HepG2 (cell line): ENCODE results near the gene GALNT8. TPM values are rescaled to one million over a fixed set of nuclear protein-coding genes. Genes with fewer than 3 reads are reported as not detected.

Experiments used
- ATAC-seq: fragments of 200-7000 bp; cut with Tn5 transposase; 3 replicates; pipeline ENCODE4 v1.9.1; 2020; ENCODE audit warnings: mild to moderate bottlenecking, moderate library complexity
- BruUV-seq: library from RNA; stranded (reverse); fragments of 400-500 nt; replicated peaks from 2 replicates; lab custom pipeline; 2021; lab: Mats Ljungman, UMichigan
- CTCF ChIA-PET: fragments of 300-600 bp; formaldehyde crosslinking; extraction: SDS; loops from one replicate; lab custom pipeline; 2021; ENCODE audit warnings: low total read pairs, inconsistent platforms, low intra/inter-chr PET ratio; lab: Yijun Ruan, JAX
- POLR2A ChIA-PET: fragments of 350-600 bp; sonication (Branson Sonifier 250); formaldehyde crosslinking; loops from one replicate; lab custom pipeline; 2020; ENCODE audit warnings: antibody characterized with exemption, inconsistent platforms; lab: Yijun Ruan, JAX
- DNase-seq: peaks from one replicate; pipeline ENCODE4 v3.0.0-alpha.2; 2015; ENCODE audit warnings: low spot score
- FAIRE-seq: peaks from 3 replicates; lab custom pipeline; 2011; peaks lifted over from hg19 to GRCh38; lab: Jason Lieb, UNC
- H2AFZ ChIP-seq: one replicate; pipeline ENCODE4 v1.6.1; 2011; ENCODE audit warnings: low read length, inconsistent platforms
- H3K27ac ChIP-seq: fragments of 300-600 bp; 3 replicates; pipeline ENCODE4 v1.8.0; 2011; ENCODE audit warnings: mixed run types, mild to moderate bottlenecking, mixed read lengths, low read length, inconsistent platforms; ENCODE audit not compliant: insufficient read depth; ENCODE audit errors: extremely low read length
- H3K27me3 ChIP-seq, 2 experiments: fragments of 200-600 bp in 1 of 2; 2 replicates in 1 of 2; 3 replicates in 1 of 2; pipeline versions ENCODE4 v1.6.0 to v1.8.0; 2011; ENCODE audit warnings: low read length in 2 of 2, mild to moderate bottlenecking in 2 of 2, moderate library complexity in 2 of 2, inconsistent platforms in 1 of 2; ENCODE audit not compliant: insufficient read depth in 2 of 2, control insufficient read depth in 1 of 2
- H3K36me3 ChIP-seq, 2 experiments: fragments of 200-600 bp in 1 of 2; replicated peaks in 1 of 2; 2 replicates in 1 of 2; 3 replicates in 1 of 2; pipeline versions ENCODE4 v1.5.1 to v1.8.0; 2011; ENCODE audit warnings: low read length in 2 of 2, inconsistent platforms in 1 of 2; ENCODE audit not compliant: insufficient read depth in 2 of 2, control insufficient read depth in 1 of 2
- H3K4me1 ChIP-seq: 2 replicates; pipeline ENCODE4 v1.5.1; 2012; ENCODE audit warnings: low read length, inconsistent platforms; ENCODE audit not compliant: insufficient read depth
- H3K4me2 ChIP-seq: 2 replicates; pipeline ENCODE4 v1.6.0; 2011; ENCODE audit warnings: low read depth, low read length, inconsistent platforms
- H3K4me3 ChIP-seq, 3 experiments: fragments of 200-600 bp in 1 of 3; sonication (generic), shearing (Covaris generic) in 1 of 3; replicated peaks in 1 of 3; 2 replicates each; pipeline ENCODE4 v1.5.1; 2011 to 2016; ENCODE audit warnings: low read length in 3 of 3, inconsistent platforms in 2 of 3, low read depth in 2 of 3, mild to moderate bottlenecking in 2 of 3, control low read depth in 1 of 3, mixed read lengths in 1 of 3; ENCODE audit not compliant: insufficient read depth in 1 of 3
- H3K79me2 ChIP-seq: one replicate; pipeline ENCODE4 v1.6.1; 2011; ENCODE audit warnings: low read length, inconsistent platforms; ENCODE audit not compliant: insufficient read depth
- H3K9ac ChIP-seq: 2 replicates; pipeline ENCODE4 v1.6.0; 2011; ENCODE audit warnings: mild to moderate bottlenecking, low read depth, low read length, inconsistent platforms; ENCODE audit not compliant: insufficient read depth
- H3K9me3 ChIP-seq: 2 replicates; pipeline ENCODE4 v1.5.1; 2012; ENCODE audit warnings: mild to moderate bottlenecking, low read length
- H4K20me1 ChIP-seq: 2 replicates; pipeline ENCODE4 v1.6.0; 2011; ENCODE audit warnings: inconsistent platforms, mild to moderate bottlenecking, low read length, moderate library complexity; ENCODE audit not compliant: insufficient read depth
- ARID2 ChIP-seq: sonication (generic); formaldehyde crosslinking; IDR thresholded peaks from 2 replicates; pipeline ENCODE4 v1.8.1; 2022; ENCODE audit warnings: mild to moderate bottlenecking, missing genetic modification reagents, borderline replicate concordance
- CBX5 ChIP-seq: sonication (generic); formaldehyde crosslinking; IDR thresholded peaks from 2 replicates; pipeline ENCODE4 v1.4.0; 2020; ENCODE audit warnings: missing genetic modification reagents, borderline replicate concordance
- ERF ChIP-seq: IDR thresholded peaks from 2 replicates; pipeline ENCODE4 v1.6.1; 2018; ENCODE audit warnings: missing biosample characterization, missing genetic modification reagents
- IRX3 ChIP-seq: sonication (generic); formaldehyde crosslinking; IDR thresholded peaks from 2 replicates; pipeline ENCODE4 v1.8.1; 2023; ENCODE audit warnings: mild to moderate bottlenecking, low read depth, missing genetic modification reagents, borderline replicate concordance
- MED8 ChIP-seq: sonication (generic); formaldehyde crosslinking; IDR thresholded peaks from 2 replicates; pipeline ENCODE4 v1.8.1; 2023; ENCODE audit warnings: mild to moderate bottlenecking, missing genetic modification reagents; ENCODE audit not compliant: insufficient replicate concordance
- RAD21 ChIP-seq: fragments of 450-650 bp; formaldehyde crosslinking; IDR thresholded peaks from 2 replicates; pipeline ENCODE4 v1.5.0; 2020; ENCODE audit warnings: mild to moderate bottlenecking
- TAF15 ChIP-seq: fragments of 200-400 bp; formaldehyde crosslinking; IDR thresholded peaks from one replicate; pipeline ENCODE4 v1.6.1; 2018; ENCODE audit warnings: mild to moderate bottlenecking, low read depth, low read length; ENCODE audit not compliant: poor library complexity, severe bottlenecking
- ZNF441 ChIP-seq: sonication (generic); formaldehyde crosslinking; IDR thresholded peaks from 2 replicates; pipeline ENCODE4 v1.7.0; 2021; ENCODE audit warnings: missing genetic modification reagents, borderline replicate concordance
- ZNF780A ChIP-seq: sonication (generic); formaldehyde crosslinking; IDR thresholded peaks from 2 replicates; pipeline ENCODE4 v1.8.0; 2022; ENCODE audit warnings: mild to moderate bottlenecking, missing genetic modification reagents, moderate library complexity
- ZNF788 ChIP-seq: sonication (generic); formaldehyde crosslinking; IDR thresholded peaks from 2 replicates; pipeline ENCODE4 v1.5.0; 2020; ENCODE audit warnings: mild to moderate bottlenecking, missing genetic modification reagents, borderline replicate concordance
- WGBS: methylation state at CpG from one replicate; pipeline ENCODE4 v1.1.6; 2017; ENCODE audit warnings: low lambda C conversion rate; 5-methylcytosine and 5-hydroxymethylcytosine counted together
- in situ Hi-C: cut with HindIII; loops from 2 replicates; pipeline ENCODE4 v1.10.0; 2017; ENCODE audit warnings: low pct_unique_long_range_greater_than_20kb; ENCODE audit not compliant: extremely low pct_ligation_motif_present
- intact Hi-C: fragments of 100-400 bp; cut with micrococcal nuclease; formaldehyde crosslinking; loops from one replicate; pipeline ENCODE4 v1.10.0; 2022; ENCODE audit not compliant: unreplicated experiment
- polyA plus RNA-seq, 8 experiments: library from polyadenylated mRNA; depleted of rRNA in 3 of 8; stranded (reverse) in 7 of 8; unstranded in 1 of 8; fragments of >200 nt; fragmentation: Illumina TruSeq in 4 of 8; extraction: Trizol in 4 of 8; gene quantifications; 2 replicates each; pipeline versions ENCODE4 v1.2.1 to v1.2.3, GENCODE V29; 2011 to 2016; ENCODE audit warnings: low read depth in 4 of 8, missing spikeins in 1 of 8, mixed read lengths in 1 of 8; ENCODE audit not compliant: insufficient read depth in 1 of 8
- total RNA-seq, 5 experiments: library from RNA; depleted of rRNA; stranded (reverse); fragments of >200 nt; fragmentation: Illumina TruSeq; extraction: Trizol; gene quantifications; 2 replicates each; pipeline ENCODE4 v1.2.3, GENCODE V29; 2016; ENCODE audit warnings: low read depth in 1 of 5
- TF ChIP-seq, protein P1 (sequence below): sonication (generic); formaldehyde crosslinking; IDR thresholded peaks from 2 replicates; pipeline ENCODE4 v1.4.0; 2020; ENCODE audit warnings: missing genetic modification reagents, borderline replicate concordance
- TF ChIP-seq, protein P2 (sequence below), 2 experiments: IDR thresholded peaks; 2 replicates each; pipeline ENCODE4 v1.6.1; 2011 to 2012; ENCODE audit warnings: low read length in 2 of 2, borderline replicate concordance in 1 of 2, low read depth in 1 of 2, mild to moderate bottlenecking in 1 of 2, moderate library complexity in 1 of 2
- TF ChIP-seq, protein P3 (sequence below): IDR thresholded peaks from 2 replicates; pipeline ENCODE4 v1.6.1; 2016; ENCODE audit warnings: missing biosample characterization, missing genetic modification reagents, low read depth

Gene GALNT8
- total and polyA plus RNA-seq, 2 of the 13 experiments (the other 11 are each of a cell fraction or from before 2014, with no cell fraction given), result 0.45 TPM; not detected in 1

DNA sequence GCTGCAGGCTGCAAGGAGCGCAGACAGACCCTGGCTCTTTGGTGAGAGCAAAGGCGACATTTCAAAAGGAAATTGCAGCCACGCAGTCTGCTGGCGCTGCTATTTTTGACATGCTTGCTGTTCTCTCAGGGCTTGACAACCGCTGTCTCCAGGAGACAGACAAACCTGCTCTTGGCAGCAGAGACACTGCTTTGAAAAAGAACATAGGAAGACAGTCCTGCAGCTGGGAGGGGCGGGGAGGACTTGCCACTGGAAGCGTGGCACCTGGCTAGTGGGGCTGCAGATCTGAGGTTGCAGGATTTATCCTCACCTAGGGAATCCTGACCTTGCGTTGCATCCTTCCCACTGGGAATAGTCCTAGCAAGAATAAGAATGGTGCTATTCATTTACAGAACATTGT, 97.7 kb downstream of the GALNT8 start (continued):
- TF ChIP-seq, protein P1, sequence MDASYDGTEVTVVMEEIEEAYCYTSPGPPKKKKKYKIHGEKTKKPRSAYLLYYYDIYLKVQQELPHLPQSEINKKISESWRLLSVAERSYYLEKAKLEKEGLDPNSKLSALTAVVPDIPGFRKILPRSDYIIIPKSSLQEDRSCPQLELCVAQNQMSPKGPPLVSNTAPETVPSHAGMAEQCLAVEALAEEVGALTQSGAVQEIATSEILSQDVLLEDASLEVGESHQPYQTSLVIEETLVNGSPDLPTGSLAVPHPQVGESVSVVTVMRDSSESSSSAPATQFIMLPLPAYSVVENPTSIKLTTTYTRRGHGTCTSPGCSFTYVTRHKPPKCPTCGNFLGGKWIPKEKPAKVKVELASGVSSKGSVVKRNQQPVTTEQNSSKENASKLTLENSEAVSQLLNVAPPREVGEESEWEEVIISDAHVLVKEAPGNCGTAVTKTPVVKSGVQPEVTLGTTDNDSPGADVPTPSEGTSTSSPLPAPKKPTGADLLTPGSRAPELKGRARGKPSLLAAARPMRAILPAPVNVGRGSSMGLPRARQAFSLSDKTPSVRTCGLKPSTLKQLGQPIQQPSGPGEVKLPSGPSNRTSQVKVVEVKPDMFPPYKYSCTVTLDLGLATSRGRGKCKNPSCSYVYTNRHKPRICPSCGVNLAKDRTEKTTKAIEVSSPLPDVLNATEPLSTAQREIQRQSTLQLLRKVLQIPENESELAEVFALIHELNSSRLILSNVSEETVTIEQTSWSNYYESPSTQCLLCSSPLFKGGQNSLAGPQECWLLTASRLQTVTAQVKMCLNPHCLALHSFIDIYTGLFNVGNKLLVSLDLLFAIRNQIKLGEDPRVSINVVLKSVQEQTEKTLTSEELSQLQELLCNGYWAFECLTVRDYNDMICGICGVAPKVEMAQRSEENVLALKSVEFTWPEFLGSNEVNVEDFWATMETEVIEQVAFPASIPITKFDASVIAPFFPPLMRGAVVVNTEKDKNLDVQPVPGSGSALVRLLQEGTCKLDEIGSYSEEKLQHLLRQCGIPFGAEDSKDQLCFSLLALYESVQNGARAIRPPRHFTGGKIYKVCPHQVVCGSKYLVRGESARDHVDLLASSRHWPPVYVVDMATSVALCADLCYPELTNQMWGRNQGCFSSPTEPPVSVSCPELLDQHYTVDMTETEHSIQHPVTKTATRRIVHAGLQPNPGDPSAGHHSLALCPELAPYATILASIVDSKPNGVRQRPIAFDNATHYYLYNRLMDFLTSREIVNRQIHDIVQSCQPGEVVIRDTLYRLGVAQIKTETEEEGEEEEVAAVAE (CRISPR knock-in tag), result no peak
- TF ChIP-seq, protein P2, sequence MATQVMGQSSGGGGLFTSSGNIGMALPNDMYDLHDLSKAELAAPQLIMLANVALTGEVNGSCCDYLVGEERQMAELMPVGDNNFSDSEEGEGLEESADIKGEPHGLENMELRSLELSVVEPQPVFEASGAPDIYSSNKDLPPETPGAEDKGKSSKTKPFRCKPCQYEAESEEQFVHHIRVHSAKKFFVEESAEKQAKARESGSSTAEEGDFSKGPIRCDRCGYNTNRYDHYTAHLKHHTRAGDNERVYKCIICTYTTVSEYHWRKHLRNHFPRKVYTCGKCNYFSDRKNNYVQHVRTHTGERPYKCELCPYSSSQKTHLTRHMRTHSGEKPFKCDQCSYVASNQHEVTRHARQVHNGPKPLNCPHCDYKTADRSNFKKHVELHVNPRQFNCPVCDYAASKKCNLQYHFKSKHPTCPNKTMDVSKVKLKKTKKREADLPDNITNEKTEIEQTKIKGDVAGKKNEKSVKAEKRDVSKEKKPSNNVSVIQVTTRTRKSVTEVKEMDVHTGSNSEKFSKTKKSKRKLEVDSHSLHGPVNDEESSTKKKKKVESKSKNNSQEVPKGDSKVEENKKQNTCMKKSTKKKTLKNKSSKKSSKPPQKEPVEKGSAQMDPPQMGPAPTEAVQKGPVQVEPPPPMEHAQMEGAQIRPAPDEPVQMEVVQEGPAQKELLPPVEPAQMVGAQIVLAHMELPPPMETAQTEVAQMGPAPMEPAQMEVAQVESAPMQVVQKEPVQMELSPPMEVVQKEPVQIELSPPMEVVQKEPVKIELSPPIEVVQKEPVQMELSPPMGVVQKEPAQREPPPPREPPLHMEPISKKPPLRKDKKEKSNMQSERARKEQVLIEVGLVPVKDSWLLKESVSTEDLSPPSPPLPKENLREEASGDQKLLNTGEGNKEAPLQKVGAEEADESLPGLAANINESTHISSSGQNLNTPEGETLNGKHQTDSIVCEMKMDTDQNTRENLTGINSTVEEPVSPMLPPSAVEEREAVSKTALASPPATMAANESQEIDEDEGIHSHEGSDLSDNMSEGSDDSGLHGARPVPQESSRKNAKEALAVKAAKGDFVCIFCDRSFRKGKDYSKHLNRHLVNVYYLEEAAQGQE (IDR thresholded peaks at IDR 0.05; ENCODE audit: borderline replicate concordance in 1 of 2, low read depth in 1 of 2, low read length in 2 of 2), result no peak

DNA sequence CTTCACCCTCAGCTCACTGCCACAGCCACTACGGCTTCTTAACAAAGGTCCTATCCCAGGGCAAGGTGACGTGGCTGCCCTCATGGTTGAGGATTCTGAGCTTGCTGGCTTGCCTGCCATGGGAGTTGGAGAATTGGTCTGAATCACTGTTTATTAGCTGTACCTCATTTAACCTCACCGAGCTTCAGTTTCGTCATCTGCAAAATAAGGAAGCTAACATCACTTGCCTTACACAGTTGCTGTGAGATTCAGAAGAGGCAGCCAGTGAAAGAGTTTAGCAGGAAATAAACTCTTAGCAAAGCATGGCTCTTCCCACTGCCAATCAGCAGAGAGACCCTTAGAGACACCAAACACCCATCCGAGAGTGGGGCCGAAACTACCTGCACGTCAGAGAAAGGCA, 99.5 kb downstream of the GALNT8 start:
- Histone ChIP-seq H3K9me3 (no peaks in the 10 kb centered on the region), H3K79me2 (no peaks in the 10 kb centered on the region), H3K4me3 (no peak overlapping the region), H3K27ac (no peak overlapping the region), H3K36me3 (no peaks in the 10 kb centered on the region), H2AFZ (no peak overlapping the region), H3K4me2 (no peak overlapping the region), H3K4me1 (no peaks in the 10 kb centered on the region), H3K9ac (no peak overlapping the region), H4K20me1 (no peaks in the 10 kb centered on the region), H3K27me3 (peaks cover 4 to 29% of the 10 kb centered on the region in 2 experiments; a peak in 4 of 5 replicates)
- no peak for ATAC-seq
- WGBS, result 1% methylated on average over 6 of the region's 7 CpGs
- no peak for DNase-seq
- POLR2A ChIA-PET, result no interaction called here
- intact Hi-C loops (no loop called here), in situ Hi-C loops (no loop called here)
- FAIRE-seq, result no peak
- CTCF ChIA-PET, result no interaction called here
- BruUV-seq, result no TSS peak
- TF ChIP-seq ARID2 (CRISPR knock-in tag) (no peak), ERF (CRISPR knock-in tag) (no peak), TAF15 (no peak), ZNF788 (no peak), ZNF780A (no peak), IRX3 (CRISPR knock-in tag) (no peak), MED8 (CRISPR knock-in tag) (no peak), ZNF441 (no peak), CBX5 (CRISPR knock-in tag) (no peak), RAD21 (CRISPR knock-in tag) (no peak)
- TF ChIP-seq, protein P3, sequence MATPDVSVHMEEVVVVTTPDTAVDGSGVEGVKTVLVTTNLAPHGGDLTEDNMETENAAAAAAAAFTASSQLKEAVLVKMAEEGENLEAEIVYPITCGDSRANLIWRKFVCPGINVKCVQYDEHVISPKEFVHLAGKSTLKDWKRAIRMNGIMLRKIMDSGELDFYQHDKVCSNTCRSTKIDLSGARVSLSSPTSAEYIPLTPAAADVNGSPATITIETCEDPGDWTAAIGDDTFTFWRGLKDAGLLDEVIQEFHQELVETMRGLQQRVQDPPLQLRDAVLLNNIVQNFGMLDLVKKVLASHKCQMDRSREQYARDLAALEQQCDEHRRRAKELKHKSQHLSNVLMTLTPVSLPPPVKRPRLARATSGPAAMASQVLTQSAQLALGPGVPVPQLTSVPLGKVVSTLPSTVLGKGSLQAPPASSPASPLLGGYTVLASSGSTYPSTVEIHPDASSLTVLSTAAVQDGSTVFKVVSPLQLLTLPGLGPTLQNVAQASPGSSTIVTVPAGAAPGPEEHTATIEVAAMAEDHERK (CRISPR knock-in tag), result no peak
